Hepatocyte (in vitro differentiated cells): ENCODE measurements around the gene TMED4. TPM values are rescaled to one million over a fixed set of nuclear protein-coding genes. Genes with fewer than 3 reads are reported as not detected.

Experiments
- DNase-seq: peaks from one replicate; pipeline ENCODE4 v3.0.0-alpha.2; 2016; ENCODE audit warnings: low spot score
- H2AFZ ChIP-seq: fragments of 200-600 bp; sonication (generic); 2 replicates; pipeline ENCODE4 v1.6.0; 2016; ENCODE audit warnings: antibody characterized with exemption, mild to moderate bottlenecking
- H3K27ac ChIP-seq: fragments of 200-600 bp; sonication (generic); 2 replicates; pipeline ENCODE4 v1.5.1; 2016; ENCODE audit warnings: mild to moderate bottlenecking
- H3K27me3 ChIP-seq: fragments of 200-600 bp; sonication (generic); 2 replicates; pipeline ENCODE4 v1.6.1; 2016
- H3K36me3 ChIP-seq: fragments of 200-600 bp; sonication (generic); replicated peaks from 2 replicates; pipeline ENCODE4 v1.5.1; 2016; ENCODE audit warnings: low read depth; ENCODE audit not compliant: insufficient read depth
- H3K4me1 ChIP-seq: fragments of 200-600 bp; sonication (generic); 2 replicates; pipeline ENCODE4 v1.5.1; 2016; ENCODE audit warnings: mild to moderate bottlenecking, moderate library complexity; ENCODE audit not compliant: insufficient read depth
- H3K4me2 ChIP-seq: fragments of 200-600 bp; sonication (generic); 2 replicates; pipeline ENCODE4 v1.6.0; 2016
- H3K4me3 ChIP-seq: fragments of 200-600 bp; sonication (generic); 2 replicates; pipeline ENCODE4 v1.5.1; 2016; ENCODE audit warnings: mild to moderate bottlenecking
- H3K79me2 ChIP-seq: fragments of 200-600 bp; sonication (generic); 2 replicates; pipeline ENCODE4 v1.6.0; 2017; ENCODE audit warnings: mild to moderate bottlenecking
- H3K9me2 ChIP-seq: fragments of 200-600 bp; sonication (generic); replicated peaks from 2 replicates; pipeline ENCODE4 v1.6.0; 2017; ENCODE audit warnings: mild to moderate bottlenecking; ENCODE audit not compliant: insufficient read depth
- H3K9me3 ChIP-seq: fragments of 200-600 bp; sonication (generic); 2 replicates; pipeline ENCODE4 v1.5.1; 2016; ENCODE audit warnings: low read depth, mild to moderate bottlenecking
- H4K20me1 ChIP-seq: fragments of 200-600 bp; sonication (generic); 2 replicates; pipeline ENCODE4 v1.6.0; 2016; ENCODE audit warnings: mild to moderate bottlenecking; ENCODE audit not compliant: insufficient read depth, poor library complexity, severe bottlenecking
- CTCF ChIP-seq: fragments of 200-600 bp; sonication (generic); IDR thresholded peaks from 2 replicates; pipeline ENCODE4 v1.5.1; 2016; ENCODE audit warnings: antibody characterized with exemption, mild to moderate bottlenecking; ENCODE audit not compliant: poor library complexity
- EZH2 ChIP-seq: fragments of 200-600 bp; sonication (generic); IDR thresholded peaks from 2 replicates; pipeline ENCODE4 v1.6.1; 2016; ENCODE audit warnings: antibody characterized with exemption, mild to moderate bottlenecking, borderline replicate concordance
- EZH2phosphoT487 ChIP-seq: fragments of 200-600 bp; sonication (generic); IDR thresholded peaks from one replicate; pipeline ENCODE4 v1.6.1; 2018; ENCODE audit warnings: antibody characterized with exemption, mild to moderate bottlenecking, low read depth, moderate library complexity; ENCODE audit not compliant: unreplicated experiment, severe bottlenecking
- WGBS: methylation state at CpG from one replicate; pipeline ENCODE4 v1.1.6; 2016; ENCODE audit warnings: low lambda C conversion rate; ENCODE audit errors: missing lambda C conversion rate; 5-methylcytosine and 5-hydroxymethylcytosine counted together
- polyA plus RNA-seq: library from polyadenylated mRNA; unstranded; fragments of >200 nt; fragmentation: Nextera tagmentation; extraction: Ambion mirVana; gene quantifications from 2 replicates; pipeline ENCODE4 v1.2.1, GENCODE V29; 2016
- total RNA-seq: library from RNA; depleted of rRNA; stranded (reverse); fragments of >200 nt; gene quantifications from 2 replicates; pipeline ENCODE4 v1.2.3, GENCODE V29; 2014

The TMED4 gene
- total and polyA plus RNA-seq, 2 experiments from 2014 or later, result 94.3 to 245 TPM

GRCh38 chr7:44537442-44537841 lies 44.6 kb downstream of the TMED4 start:
- H3K4me3 ChIP-seq, result no peak overlapping the region
- DNase-seq, result no peak
- H3K9me2 ChIP-seq, result no peaks in the 10 kb centered on the region
- no peak overlapping the region for H2AFZ ChIP-seq
- H3K9me3 ChIP-seq, result no peaks in the 10 kb centered on the region
- H3K27ac ChIP-seq, result no peak overlapping the region
- no peak for TF ChIP-seq EZH2
- TF ChIP-seq CTCF, result no peak
- no peak for TF ChIP-seq EZH2phosphoT487
- H4K20me1 ChIP-seq, result no peaks in the 10 kb centered on the region
- H3K79me2 ChIP-seq, result peaks cover 39% of the 10 kb centered on the region
- peak overlapping the region; percentile 71 for H3K4me2 ChIP-seq
- H3K4me1 ChIP-seq, result peaks cover 35% of the 10 kb centered on the region
- WGBS, result 94% methylated on average over 6 of the region's 6 CpGs
- H3K27me3 ChIP-seq, result no peaks in the 10 kb centered on the region
- no peaks in the 10 kb centered on the region for H3K36me3 ChIP-seq

- Histone ChIP-seq H3K4me2 (peak overlapping the region; percentile 71), H3K9me3 (no peaks in the 10 kb centered on the region), H3K9me2 (no peaks in the 10 kb centered on the region), H3K36me3 (no peaks in the 10 kb centered on the region), H4K20me1 (no peaks in the 10 kb centered on the region), H3K27ac (no peak overlapping the region), H3K4me1 (peaks cover 23% of the 10 kb centered on the region), H3K79me2 (peaks cover 39% of the 10 kb centered on the region), H2AFZ (no peak overlapping the region), H3K27me3 (no peaks in the 10 kb centered on the region), H3K4me3 (no peak overlapping the region)
- no peak for DNase-seq
- no peak for TF ChIP-seq CTCF
- TF ChIP-seq EZH2, result no peak
- WGBS, result 85% methylated on average over 9 of the region's 10 CpGs
Observed at GRCh38 chr7:44536090-44536489, 45.9 kb downstream of the TMED4 start.

GRCh38 chr7:44535348-44536064 lies 46.5 kb downstream of the TMED4 start:
- Histone ChIP-seq H3K9me3 (no peaks in the 10 kb centered on the region), H4K20me1 (no peaks in the 10 kb centered on the region), H3K4me2 (no peak overlapping the region), H3K36me3 (no peaks in the 10 kb centered on the region), H3K79me2 (peaks cover 38% of the 10 kb centered on the region), H2AFZ (no peak overlapping the region), H3K27ac (no peak overlapping the region), H3K9me2 (no peaks in the 10 kb centered on the region), H3K27me3 (no peaks in the 10 kb centered on the region), H3K4me3 (no peak overlapping the region), H3K4me1 (peaks cover 18% of the 10 kb centered on the region)
- DNase-seq, result no peak
- WGBS, result 93% methylated on average over 8 of the region's 8 CpGs
- no peak for TF ChIP-seq CTCF
- TF ChIP-seq EZH2phosphoT487, result no peak
- TF ChIP-seq EZH2, result no peak
